Gastrocnemius medialis (tissue), 4 donors: ENCODE measurements around the gene SPTLC2.

Experiments used
- POLR2A ChIP-seq, 2 donors: fragments of 450-650 bp; IDR thresholded peaks; one replicate each; pipeline ENCODE4 v1.6.1; 2017; ENCODE audit warnings: antibody characterized with exemption in 2 of 2, mild to moderate bottlenecking in 2 of 2, moderate library complexity in 2 of 2
- TF ChIP-seq, protein P1 (sequence below), 5 experiments: fragments of 450-650 bp in 3 of 5; fragments of 200-600 bp in 2 of 5; sonication (generic) in 2 of 5; IDR thresholded peaks in 4 of 5; conservative IDR thresholded peaks in 1 of 5; 1 replicate in 4 of 5; 2 replicates in 1 of 5; pipeline ENCODE4 v1.5.1; 2016 to 2019; ENCODE audit warnings: antibody characterized with exemption in 5 of 5, mild to moderate bottlenecking in 3 of 5, moderate library complexity in 3 of 5

DNA sequence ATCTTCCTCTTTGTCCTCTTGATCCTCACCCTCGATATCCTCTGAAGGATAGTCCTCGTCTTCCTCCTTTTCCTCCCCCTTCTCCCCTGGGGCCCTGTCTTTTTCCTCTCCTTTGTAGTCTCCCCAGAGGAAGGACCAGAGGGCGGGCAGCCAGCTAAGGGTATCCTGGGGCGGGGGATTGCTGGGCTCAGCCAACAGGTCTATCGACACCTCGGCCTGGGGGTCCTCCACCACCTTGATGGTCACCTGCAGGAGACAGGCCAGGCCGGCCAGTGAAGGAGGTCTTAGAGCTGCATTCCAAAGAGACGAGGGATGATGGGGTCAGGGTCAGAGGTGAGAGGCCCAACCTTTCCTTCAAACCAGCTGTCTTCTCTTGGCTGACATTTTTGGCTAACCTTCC lies 134.0 kb downstream of the SPTLC2 start:
- TF ChIP-seq, protein P1, sequence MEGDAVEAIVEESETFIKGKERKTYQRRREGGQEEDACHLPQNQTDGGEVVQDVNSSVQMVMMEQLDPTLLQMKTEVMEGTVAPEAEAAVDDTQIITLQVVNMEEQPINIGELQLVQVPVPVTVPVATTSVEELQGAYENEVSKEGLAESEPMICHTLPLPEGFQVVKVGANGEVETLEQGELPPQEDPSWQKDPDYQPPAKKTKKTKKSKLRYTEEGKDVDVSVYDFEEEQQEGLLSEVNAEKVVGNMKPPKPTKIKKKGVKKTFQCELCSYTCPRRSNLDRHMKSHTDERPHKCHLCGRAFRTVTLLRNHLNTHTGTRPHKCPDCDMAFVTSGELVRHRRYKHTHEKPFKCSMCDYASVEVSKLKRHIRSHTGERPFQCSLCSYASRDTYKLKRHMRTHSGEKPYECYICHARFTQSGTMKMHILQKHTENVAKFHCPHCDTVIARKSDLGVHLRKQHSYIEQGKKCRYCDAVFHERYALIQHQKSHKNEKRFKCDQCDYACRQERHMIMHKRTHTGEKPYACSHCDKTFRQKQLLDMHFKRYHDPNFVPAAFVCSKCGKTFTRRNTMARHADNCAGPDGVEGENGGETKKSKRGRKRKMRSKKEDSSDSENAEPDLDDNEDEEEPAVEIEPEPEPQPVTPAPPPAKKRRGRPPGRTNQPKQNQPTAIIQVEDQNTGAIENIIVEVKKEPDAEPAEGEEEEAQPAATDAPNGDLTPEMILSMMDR (IDR thresholded peaks at IDR 0.05 in 4 of 5, conservative IDR thresholded peaks at IDR 0.05 in 1 of 5) = no peak
- TF ChIP-seq POLR2A (IDR thresholded peaks at IDR 0.05) = no peak
